H1 (cell line): Measurements from ENCODE around the gene CYP11A1.

ENCODE experiments used
- CEBPB ChIP-seq: IDR thresholded peaks from 2 replicates; pipeline ENCODE4 v1.6.1; 2012; ENCODE audit warnings: low read depth, low read length
- JUND ChIP-seq: IDR thresholded peaks from 2 replicates; pipeline ENCODE4 v1.6.1; 2011; ENCODE audit warnings: mild to moderate bottlenecking, improper control_type of control experiment, low read length
- POLR2A ChIP-seq, 2 experiments: IDR thresholded peaks; 1 replicate in 1 of 2; 2 replicates in 1 of 2; pipeline ENCODE4 v1.6.1; 2011; ENCODE audit warnings: low read depth in 2 of 2, low read length in 2 of 2, mild to moderate bottlenecking in 2 of 2; ENCODE audit errors: control extremely low read depth in 1 of 2
- RNF2 ChIP-seq: fragments of 200-900, 300-1000 bp; sonication (generic); IDR thresholded peaks from 2 replicates; pipeline ENCODE4 v1.7.1; 2016; ENCODE audit warnings: borderline replicate concordance, low read depth, mild to moderate bottlenecking, antibody characterized with exemption, low read length; ENCODE audit not compliant: poor library complexity, severe bottlenecking; ENCODE audit errors: missing control alignments
- SIRT6 ChIP-seq: IDR thresholded peaks from one replicate; pipeline ENCODE4 v1.7.1; 2012; ENCODE audit warnings: low read length, inconsistent platforms
- SP1 ChIP-seq: IDR thresholded peaks from 2 replicates; pipeline ENCODE4 v1.6.1; 2011; ENCODE audit warnings: low read depth, low read length
- TCF12 ChIP-seq: IDR thresholded peaks from 2 replicates; pipeline ENCODE4 v1.6.1; 2011; ENCODE audit warnings: low read depth, mild to moderate bottlenecking, low read length
- TF ChIP-seq, protein P1 (sequence below): IDR thresholded peaks from 2 replicates; pipeline ENCODE4 v1.6.1; 2012; ENCODE audit warnings: inconsistent platforms
- TF ChIP-seq, protein P2 (sequence below), 3 experiments: IDR thresholded peaks; 1 replicate in 2 of 3; 2 replicates in 1 of 3; pipeline versions ENCODE4 v1.5.1 to v1.6.1; 2011; ENCODE audit warnings: low read length in 3 of 3, mild to moderate bottlenecking in 3 of 3, inconsistent platforms in 2 of 3, low read depth in 1 of 3, moderate library complexity in 1 of 3; ENCODE audit not compliant: insufficient read depth in 1 of 3; ENCODE audit errors: control extremely low read depth in 1 of 3

DNA sequence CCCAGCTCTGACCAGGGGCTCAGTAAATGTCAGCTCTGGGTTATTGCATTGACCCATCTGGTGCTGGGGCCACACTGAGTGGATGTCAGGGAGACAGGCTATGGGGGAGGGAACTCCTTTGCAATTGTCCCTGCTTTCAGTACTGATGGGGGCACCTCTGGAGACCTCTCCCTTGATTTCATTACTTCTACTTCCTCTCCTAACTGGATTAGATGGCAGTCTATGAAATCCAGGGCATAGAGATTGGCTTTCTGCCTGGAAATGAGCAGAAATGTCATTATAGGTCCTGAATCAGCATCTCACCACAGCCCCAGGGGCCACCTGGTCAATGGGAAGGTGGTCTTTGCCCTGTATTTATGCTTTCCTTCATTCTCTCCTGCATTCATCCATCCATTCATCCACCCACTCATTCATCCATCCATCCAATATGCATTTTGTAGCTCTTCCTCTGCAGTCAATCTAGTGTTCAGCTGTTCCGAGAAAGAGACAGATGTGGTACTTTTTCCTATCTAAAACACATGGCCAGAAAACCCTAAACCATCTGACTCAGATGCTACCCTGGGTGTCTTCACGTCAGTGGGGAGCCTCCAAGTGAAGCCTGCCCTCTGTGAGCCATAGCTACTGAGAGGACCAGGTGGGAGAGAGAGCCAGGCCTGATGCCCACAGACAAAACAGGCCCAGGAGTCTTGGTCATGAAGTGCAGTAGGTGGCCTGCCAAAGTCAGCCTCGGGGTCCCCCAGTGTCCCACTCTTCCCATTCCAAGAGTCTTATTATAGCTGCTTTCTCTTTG, 74.2 kb downstream of the CYP11A1 start:
- no peak for TF ChIP-seq SP1
- TF ChIP-seq, protein P1, sequence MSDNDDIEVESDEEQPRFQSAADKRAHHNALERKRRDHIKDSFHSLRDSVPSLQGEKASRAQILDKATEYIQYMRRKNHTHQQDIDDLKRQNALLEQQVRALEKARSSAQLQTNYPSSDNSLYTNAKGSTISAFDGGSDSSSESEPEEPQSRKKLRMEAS: no peak
- TF ChIP-seq, protein P2, sequence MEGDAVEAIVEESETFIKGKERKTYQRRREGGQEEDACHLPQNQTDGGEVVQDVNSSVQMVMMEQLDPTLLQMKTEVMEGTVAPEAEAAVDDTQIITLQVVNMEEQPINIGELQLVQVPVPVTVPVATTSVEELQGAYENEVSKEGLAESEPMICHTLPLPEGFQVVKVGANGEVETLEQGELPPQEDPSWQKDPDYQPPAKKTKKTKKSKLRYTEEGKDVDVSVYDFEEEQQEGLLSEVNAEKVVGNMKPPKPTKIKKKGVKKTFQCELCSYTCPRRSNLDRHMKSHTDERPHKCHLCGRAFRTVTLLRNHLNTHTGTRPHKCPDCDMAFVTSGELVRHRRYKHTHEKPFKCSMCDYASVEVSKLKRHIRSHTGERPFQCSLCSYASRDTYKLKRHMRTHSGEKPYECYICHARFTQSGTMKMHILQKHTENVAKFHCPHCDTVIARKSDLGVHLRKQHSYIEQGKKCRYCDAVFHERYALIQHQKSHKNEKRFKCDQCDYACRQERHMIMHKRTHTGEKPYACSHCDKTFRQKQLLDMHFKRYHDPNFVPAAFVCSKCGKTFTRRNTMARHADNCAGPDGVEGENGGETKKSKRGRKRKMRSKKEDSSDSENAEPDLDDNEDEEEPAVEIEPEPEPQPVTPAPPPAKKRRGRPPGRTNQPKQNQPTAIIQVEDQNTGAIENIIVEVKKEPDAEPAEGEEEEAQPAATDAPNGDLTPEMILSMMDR (IDR thresholded peaks at IDR 0.05; ENCODE audit: control extremely low read depth in 1 of 3, insufficient read depth in 1 of 3, low read depth in 1 of 3, low read length in 3 of 3): no peak
- no peak for TF ChIP-seq TCF12
- TF ChIP-seq POLR2A (IDR thresholded peaks at IDR 0.05; ENCODE audit: control extremely low read depth in 1 of 2, low read depth in 2 of 2, low read length in 2 of 2): no peak
- TF ChIP-seq CEBPB: no peak
- no peak for TF ChIP-seq RNF2
- no peak for TF ChIP-seq JUND
- TF ChIP-seq SIRT6: no peak
